DOHH2 (cell line): ENCODE results near the gene NCOR2.

Source experiments
- CTCF ChIP-seq: fragments of 200-600 bp; sonication (generic); IDR thresholded peaks from one replicate; pipeline ENCODE4 v1.5.1; 2014; ENCODE audit warnings: antibody characterized with exemption, mild to moderate bottlenecking, low read depth, low read length; ENCODE audit not compliant: poor library complexity, severe bottlenecking
- EZH2phosphoT487 ChIP-seq: fragments of 200-600 bp; sonication (generic); IDR thresholded peaks from 2 replicates; pipeline ENCODE4 v1.6.1; 2017; ENCODE audit warnings: borderline replicate concordance, mild to moderate bottlenecking, antibody characterized with exemption, low read length, moderate library complexity, mixed read lengths

DNA sequence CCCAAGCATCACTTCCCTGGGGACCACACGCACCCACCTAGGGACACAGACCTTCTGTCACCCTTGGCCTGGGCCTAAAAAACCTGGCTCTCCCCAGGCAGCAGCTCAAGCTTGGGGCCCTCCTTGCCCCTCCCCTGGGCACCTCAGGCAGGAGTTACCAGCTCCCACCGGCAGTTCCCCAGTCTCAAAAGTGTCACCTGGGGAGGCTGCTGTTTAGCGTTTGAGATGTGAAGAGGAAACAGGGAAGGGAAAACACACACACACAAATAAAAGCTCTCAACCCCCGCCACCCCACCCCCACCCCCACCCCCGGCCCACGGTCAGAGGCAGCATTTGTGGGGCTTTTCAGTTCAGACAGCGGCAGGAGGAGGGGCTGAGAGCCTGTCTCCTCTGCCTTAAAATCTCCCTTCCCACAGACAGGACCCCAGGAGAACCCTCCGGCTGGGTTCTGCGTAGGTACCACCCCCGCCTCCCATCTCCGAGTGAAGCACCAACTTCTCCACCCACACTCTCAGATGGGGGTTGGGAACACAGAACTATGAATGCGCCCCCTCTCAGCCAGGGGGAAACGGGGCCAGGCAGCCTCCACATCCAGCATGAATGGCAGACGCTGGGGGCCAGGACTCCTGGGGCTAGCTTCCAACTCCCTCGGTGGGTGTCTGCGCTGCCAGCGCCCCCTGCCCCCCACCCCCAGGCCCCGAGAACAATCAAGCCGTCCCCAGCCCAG is 3.0 kb downstream of the NCOR2 start:
- TF ChIP-seq CTCF, result no peak
- no peak for TF ChIP-seq EZH2phosphoT487
